Measurements from ENCODE around the gene PPP1R10.
A peak's percentile ranks its signal among the peaks of the same experiment; 100 is the strongest.

PPP1R10 gene

DNA sequence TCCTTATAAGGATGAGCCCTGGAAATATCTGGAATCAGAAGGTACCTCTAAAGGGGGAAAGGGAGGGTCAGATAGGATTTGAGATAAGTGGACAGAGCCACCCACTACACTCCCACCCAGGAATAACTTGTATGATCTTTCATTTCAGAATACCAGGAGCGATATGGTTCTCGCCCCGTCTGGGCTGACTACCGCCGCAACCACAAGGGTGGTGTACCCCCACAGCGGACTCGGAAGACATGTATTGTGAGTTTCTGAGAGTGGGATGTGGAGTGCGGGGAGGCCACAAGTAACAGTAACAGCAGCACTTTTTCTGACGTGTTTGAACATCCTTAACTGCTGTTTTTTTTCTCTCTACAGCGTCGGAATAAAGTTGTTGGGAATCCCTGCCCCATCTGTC lies 2.5 kb upstream of the PPP1R10 start:
- no peak for DNase-seq (ENCODE audit: low read depth)

DNA sequence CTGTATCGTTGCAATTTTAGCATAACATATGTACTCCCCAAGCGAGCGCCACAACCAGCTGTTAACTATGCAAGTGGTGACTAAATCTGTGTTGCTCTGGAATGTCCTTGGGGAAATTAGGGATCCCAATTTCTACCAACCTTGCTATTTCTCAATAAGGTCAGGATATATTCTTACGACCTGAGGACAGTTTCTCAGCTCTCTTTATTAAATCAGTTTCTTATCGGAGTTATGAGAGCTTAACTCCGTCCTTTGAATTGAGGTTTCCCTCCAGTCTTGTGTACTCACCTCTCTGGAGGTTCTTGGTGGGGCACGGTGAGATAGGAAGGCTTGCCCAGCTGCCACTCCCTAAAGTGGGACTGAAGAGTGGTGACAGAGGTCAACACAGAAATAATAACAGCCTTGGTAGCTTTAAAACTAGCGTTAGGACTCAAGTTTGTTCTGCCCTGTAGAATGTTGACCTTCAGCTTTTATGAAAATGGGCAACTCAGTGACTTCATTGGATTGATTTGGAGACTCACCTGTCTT lies 1.3 kb upstream of the PPP1R10 start:
- no peak for DNase-seq (ENCODE audit: low read depth)

DNA sequence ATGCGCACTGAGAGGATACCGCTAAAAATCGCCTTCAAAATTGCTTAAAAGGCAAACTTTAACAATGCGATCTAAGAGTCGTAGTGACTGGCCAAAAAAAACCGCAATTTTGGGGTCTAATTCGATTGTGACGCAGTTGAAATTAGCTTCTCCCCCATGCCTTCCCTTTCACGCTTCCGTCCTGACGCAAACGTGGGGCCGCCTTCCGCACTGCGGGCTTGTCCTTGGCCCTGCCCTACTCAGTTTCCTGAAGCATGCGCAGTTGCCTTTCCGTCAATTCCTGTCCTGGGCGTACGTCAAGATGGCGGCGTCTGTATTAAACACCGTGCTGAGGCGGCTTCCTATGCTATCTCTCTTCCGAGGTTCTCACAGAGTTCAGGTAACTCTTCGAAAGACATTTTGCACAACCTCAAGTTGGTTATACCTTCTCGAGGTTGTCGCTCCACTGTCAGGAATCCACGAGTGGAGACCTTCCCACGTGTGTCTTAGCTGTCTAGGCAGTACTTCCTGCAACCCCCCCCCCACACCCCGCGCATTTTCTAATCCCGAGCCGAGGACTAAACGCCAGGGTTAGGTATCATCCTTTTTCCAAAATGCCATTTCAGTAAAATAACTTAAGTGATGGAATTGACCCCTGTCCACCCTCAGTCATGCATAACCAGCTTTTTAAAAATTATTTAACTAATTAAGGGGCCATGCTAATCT lies 674 bp upstream of the PPP1R10 start, which contains the start of gene MRPS18B:
MRPS18B (plus strand) TSS at position 276 of the 705 bp plus-strand sequence; CDS start at position 302, 26 bp downstream.
- DNase-seq (ENCODE audit: low read depth), result peak; percentile 95

DNA sequence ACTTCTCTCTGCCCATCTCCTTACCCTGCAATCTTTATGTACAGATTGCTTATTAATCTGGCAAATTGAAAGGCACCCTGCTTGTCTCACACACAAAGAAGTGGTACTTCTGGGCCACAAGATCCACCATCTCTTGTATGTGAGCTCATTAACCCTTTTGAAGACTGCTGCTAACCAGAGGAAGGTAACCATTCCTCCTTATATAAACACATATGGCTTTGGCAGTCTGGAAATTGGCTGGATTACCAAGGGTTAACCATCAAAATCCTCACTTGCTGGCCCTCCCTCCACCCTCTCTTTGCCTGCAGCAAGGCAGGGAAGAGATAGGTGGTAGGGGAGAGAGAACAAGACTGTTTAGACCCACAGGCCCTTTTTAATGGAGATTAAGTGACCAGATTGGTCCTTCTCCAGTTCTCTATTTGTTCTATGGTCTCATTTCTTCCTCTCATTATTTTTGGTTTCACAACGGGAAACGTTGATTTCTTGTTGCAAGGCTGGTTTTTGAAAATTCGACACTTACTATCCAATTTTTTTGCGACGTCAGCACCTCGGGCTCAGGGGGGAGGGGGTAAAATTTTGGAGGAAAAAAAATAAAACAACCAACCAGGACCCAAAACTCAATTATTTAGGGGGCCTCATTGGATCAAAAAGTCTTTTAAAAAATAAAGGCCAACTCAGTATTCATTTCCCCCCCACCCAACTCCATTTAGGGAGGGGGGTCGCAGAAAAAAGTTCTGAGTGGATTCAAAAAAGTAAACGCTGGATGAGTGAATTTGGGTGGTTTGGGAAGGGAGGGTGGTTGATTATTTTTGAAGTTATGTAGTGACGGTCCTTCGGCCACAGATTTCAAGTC lies 859 bp downstream of the PPP1R10 start:
- DNase-seq (ENCODE audit: low read depth), result no peak

DNA sequence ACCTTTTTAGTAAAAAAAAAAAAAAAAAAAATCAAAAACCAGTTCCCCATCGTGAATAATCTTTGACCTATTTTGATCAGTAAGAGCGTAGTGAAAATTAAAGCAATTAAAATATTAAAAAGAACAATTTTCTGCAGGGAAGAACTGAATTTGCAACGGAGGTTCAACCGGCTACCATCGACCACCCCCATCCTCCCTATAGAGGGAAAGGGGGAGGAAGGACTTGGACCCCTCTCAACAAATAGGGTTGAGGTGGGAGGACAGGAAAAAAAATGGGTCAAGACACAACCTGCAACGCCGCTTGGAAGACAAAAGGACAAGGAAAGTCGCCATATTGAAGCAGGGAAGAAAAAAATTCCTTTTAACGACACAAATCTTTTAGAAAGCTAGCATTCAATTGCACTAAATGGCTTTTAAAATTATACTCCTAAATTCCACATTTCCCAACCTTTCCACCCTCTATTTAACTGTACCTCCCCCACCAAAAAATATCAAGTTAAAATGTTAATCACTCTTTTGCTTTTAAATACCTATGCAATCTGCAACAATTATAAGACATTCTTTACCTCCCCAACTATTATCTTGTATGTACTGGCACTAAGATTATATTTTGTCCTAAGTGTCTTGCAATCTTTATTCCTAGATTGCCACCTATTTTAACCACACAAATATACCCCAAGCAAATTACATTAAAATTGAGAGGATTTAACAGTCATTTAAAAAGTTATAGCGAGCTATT lies 1.7 kb downstream of the PPP1R10 start:
- no peak for DNase-seq (ENCODE audit: low read depth)

DNA sequence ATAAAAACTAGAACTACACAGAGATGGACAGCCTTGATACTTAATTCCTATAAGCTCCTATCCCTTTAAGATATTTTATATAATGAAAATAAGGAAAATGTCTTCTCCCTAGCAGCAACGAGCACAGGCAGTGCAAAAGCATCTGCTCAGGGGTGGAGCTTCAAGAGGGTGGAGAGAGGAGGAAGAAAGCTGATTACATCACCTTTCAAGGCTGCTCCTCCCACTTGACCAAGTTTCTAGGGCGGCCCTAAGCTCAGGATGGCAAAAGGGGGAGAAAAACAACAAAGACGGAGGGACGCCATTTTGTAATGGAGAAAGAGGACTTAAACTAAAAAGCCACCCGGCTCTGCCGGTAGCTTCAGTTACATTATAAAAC lies 2.2 kb downstream of the PPP1R10 start:
- peak; percentile 67 for DNase-seq (ENCODE audit: low read depth)

DNA sequence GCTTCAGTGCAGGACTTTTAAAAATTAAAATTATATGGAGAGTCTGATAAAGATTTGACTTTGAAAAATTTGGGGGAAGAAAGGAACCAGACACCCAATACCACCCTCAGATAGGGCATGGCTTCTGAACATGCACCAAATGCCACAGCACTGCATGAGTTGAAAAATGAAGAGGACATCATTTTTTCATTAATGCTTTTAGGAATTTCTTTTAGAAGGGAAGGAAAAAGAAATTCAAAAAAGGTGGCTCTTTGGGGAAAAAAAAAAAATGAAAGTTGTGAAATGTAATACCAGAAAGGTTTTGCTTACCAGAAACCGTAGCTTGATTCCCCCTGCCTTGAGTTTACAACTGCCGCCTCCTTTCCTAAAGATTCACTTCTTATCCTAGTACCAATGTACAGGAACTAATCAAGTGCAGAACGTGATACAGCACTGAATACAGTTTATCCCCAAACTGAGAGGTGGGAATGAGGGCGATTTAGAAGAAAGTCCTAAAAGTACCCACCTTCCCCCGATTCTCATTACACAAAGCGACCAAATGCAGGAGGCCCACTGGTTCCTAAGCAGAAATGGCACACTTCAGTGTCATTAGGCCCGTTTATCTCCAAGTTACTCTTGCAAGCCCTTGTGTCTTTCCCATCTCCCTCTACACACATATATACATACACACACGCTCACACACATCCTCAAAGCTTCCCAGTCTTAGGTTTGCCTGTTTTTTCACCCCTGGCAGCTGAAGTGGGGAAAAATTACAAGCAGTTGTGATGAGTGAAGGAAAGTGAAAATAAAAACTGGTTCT lies 2.8 kb downstream of the PPP1R10 start:
- no peak for DNase-seq (ENCODE audit: low read depth)

DNA sequence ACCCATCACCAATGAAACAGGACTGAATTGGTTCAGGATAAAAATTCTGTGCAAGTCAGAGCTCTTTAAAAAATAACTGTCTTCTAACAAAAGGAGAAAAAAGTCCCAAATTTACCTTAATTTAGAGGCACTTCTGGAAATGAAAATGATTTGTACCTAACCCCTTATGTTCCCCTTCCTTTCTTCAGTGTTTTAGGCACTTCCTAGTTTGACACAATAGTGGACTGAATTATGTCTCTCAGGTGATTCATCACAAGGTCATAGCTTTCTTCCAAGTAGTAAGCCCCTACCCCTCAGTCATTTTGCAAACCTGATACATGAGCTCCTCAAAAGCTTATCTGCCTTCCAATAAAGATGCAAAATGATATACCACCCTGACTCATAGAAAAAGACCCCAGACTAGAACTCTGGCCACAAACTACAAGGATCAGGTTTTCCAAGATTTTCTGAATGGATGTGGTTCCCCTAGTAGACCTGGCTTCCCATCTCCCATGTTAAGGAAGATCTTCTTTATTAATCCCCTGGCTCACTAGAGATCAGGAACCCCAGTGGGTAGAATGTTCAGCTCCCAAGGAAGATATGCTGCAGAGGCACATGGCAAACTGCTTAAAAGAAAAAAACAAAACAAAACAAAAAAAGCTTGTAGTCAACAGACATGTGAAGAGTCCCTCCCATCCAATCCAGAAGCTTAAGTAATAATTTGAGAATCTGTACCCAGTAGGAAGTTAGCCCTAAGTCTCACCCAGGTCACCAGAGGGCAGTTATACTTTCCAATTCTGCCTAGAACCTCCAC lies 3.6 kb downstream of the PPP1R10 start:
- DNase-seq (ENCODE audit: low read depth), result no peak

DNA sequence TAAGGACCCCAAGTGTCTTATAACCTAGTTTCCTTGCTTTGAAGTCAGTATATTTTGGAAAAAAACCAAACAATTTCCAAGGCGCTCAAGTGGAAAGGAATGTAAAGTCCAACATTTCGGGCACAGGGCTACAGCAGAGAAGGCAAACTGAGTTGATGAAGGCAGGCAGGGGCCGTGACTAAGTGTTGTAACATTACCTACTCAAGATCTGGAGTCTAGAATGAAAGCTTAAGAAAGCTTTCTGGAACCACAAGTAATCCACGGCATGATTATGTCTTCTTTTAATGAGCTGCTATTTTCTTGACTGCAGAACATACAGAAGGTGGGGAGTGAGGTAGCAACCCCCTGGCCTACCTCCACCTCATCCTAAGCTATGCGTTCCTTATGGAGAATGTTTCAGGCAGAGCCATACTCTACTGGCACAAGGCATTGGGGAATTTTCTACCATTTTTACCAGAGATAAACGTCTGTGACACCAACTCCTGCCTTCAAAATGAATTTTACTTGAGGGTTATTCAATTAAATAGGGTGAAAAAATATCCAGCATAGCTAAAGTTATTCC lies 4.3 kb downstream of the PPP1R10 start:
- no peak for DNase-seq (ENCODE audit: low read depth)

DNA sequence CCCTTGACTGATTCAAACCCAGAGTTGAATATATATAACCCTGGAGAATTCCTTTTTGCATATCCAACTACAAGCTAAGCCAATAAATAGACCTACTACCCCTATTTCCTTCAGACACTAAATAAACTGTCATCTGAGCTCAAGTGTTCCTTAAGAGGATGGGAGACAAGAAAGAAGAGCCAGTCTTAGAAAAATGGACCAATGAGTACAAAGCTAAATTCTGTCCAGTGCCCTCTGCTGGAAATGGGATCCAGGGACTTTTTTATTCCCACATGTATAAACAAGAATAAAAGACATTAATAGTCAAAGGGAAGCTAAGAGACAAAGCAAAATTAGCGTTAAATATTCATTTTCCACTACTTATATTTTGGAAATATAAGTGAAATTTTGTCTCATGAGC lies 4.8 kb downstream of the PPP1R10 start:
- no peak for DNase-seq (ENCODE audit: low read depth)

DNA sequence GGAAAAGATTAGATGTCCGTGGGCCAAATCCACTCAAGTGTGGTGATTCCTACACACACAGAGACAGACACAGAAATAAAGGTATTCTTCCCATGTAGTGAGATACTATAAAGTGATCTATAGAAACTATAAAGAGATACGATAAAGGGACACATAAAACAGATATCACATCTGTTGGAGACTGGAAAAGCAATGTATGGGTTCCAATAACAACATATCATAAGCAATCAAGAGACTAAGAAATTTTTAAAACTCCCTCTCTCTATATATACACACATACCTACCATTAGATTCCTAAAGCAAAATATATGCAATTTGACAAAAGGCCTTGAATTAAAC lies 5.2 kb downstream of the PPP1R10 start:
- no peak for DNase-seq (ENCODE audit: low read depth)

DNA sequence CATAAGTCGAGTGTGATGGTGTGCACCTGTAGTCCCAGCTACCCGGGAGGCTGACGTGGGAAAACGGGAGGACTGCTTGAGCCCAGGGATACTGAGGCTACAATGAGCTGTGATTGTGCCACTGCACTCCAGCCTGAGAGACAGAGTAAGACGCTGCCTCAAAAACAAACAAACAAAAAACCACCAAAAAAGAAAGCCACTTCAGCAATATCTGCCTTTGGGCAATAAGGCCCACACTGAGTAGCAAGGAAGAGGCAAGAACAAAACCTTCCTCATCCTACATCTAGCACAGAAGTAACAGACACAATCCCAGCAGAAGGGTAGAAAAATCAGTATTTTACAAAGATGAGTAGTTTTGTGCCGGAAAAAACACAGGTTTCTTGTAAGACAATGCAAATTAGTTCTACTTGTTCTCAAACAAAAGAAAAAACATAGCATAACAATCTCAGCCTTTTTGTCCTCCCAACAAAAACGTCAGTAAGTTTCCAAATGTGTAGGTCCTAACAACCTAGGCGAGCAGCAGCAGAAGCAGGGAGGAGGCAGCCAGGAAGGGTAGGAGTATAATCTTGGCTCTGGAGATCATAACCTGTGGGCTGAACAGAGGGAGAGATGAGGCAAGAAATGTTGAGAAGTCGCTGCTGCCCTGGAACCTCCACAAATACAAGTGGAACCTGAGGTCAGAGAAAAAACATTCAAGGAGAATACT lies 5.7 kb downstream of the PPP1R10 start:
- no peak for DNase-seq (ENCODE audit: low read depth)

DNA sequence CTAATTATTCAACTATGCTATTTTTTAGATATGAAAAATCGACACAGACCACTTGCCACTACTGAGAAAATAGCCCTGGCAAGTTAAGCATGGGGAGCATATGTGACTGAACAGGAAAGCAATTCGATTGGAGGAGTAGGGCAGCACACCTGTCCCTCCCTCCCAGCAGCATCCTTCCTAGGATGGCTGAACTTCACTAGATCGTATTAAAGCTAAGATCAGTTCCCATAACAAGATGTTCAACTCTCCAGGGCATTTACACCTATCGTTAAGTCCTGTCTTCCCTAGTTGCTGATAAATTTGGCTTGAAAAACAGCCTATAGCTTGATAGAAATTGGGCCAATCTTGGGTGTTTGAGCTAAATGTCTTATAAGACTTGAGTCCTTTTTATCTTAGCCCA lies 7.0 kb downstream of the PPP1R10 start:
- DNase-seq (ENCODE audit: low read depth), result no peak

DNA sequence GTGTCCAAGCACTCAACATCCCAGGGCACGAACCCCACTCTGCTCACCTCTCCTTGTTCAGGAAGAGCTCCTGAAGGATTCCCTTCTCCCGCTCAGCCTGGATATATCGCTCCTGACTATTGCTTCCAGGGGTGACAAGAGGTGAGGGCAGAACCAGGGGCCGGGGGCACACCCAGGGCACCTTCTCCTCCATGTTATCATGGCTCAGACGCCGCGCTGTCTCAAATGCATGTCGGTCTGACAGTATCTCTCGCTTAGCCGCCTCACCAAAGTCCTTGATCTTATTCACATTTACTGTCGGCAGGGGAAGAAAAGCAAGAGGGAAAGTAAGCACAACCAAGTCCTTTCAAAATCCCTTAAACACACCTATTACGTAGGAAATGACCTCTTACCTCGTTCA lies 13.1 kb downstream of the PPP1R10 start:
- DNase-seq (ENCODE audit: low read depth), result no peak

DNA sequence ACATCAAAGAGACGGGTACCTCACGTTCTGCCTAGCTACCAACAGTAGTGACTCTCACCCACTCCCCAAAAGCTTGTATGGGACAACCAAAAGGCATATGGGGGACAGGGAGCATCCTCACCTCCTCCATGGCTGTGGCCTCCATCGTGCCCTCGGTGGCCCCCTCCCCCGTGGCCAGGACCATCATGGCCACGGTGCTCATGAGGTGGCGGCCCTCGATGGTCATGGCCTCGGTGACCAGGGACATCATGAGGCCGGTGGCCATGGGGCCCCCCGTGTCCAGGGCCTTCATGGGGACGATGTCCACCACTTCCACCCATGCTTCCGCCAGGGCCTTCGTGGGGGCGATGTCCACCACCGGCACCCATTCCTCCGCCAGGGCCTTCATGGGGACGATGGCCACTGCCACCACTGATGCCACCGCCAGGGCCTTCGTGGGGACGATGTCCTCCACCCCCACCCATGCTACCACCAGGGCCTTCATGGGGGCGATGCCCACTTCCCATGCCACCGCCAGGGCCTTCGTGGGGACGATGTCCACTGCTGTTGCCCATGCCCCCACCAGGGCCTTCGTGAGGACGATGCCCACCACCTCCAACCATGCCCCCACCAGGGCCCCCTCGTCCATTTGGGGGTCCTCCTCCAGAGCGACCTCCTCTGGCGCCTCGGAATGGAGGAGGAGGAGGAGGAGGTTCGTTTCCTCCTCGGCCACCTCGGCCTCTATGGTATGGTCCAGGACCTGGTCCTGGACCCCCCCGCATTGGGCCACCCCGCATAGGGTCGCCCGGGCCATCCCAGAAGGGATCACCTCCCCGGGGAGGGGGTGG lies 15.0 kb downstream of the PPP1R10 start:
- no peak for DNase-seq (ENCODE audit: low read depth)

DNA sequence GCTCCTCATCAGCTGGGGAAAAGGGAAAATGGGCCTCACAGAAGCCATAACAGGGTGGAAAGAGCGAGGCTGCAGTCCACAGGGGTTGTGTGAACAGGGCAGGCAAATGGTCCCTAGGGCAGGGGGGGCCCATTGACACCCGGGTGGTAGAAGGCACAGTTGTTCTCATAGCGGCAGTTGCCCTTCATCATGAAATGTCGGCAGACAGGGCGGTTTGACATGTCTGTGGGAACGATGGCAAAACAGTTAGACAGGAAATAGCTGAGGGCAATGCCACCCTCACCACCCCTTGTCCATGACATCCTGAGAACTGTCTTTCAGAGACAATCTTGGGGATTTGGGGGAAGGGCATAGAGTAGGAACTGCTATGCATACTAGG lies 15.6 kb downstream of the PPP1R10 start:
- DNase-seq (ENCODE audit: low read depth), result no peak

DNA sequence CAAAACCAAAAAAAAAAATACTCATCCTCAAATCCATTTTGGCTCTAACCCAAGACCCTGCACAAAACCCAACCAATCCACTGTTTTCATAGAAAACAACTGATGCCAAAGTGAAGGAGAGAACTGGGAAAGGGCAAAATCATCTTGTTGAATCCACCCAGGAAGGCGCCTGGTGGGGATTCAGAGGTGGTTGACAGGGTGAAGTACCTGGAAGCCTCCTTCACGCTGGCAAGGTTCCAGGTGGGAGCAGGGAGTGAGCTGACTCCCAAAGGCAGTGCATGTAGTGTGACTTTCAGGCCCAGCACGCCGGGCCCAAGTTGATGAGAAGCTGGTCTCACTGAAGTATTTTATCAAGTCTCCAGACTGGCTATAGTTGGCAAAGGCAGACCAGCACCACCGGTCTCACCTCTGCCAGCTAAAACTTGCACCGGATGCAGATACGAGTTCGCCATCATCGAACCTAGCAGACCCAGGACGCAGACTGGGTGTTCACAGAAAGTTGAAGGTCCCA lies 16.5 kb downstream of the PPP1R10 start:
- no peak for DNase-seq (ENCODE audit: low read depth)

DNA sequence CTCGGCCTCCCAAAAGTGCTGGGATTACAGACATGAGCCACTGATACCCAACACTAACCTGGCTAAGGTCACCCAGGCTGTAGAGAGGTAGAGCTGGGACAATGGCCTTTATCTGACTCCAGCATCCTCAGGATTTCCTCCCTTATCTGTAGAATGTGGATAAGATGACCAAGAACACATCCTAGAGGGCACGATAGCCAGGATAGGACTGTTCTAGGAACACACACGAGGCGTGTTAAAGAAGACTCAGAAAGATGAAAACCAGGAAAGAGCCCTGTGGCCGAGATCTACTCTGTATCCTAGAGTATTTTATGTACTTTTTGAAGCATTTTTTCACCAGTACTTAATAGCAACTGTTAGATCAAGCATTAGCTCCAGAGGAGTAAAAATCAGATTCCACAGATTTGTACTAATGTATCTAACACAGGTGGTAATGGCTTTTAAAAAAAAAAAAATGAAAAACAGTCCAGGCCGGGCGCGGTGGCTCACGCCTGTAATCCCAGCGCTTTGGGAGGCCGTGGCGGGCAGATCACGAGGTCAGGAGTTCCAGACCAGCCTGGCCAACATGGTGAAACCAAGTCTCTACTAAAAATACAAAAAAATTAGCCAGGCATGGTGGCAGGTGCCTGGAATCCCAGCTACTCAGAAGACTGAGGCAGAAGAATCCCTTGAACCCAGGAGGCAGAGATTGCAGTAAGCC lies 17.3 kb downstream of the PPP1R10 start:
- DNase-seq (ENCODE audit: low read depth), result no peak
